K562 (cell line): Measurements from ENCODE around the gene ABT1. TPM values are rescaled to one million over a fixed set of nuclear protein-coding genes. Genes with fewer than 3 reads are reported as not detected.

Experiments used
- ARID1B ChIP-seq: fragments of 450-650 bp; IDR thresholded peaks from 2 replicates; pipeline ENCODE4 v1.6.1; 2016; ENCODE audit warnings: antibody characterized with exemption, mild to moderate bottlenecking, inconsistent platforms
- CREB5 ChIP-seq: fragments of 250-450 bp; sonication (Bioruptor Pico); IDR thresholded peaks from 2 replicates; pipeline ENCODE4 v1.5.0; 2020; ENCODE audit warnings: mild to moderate bottlenecking
- CSDE1 ChIP-seq, 2 experiments: fragments of 450-650 bp; IDR thresholded peaks; 2 replicates each; pipeline ENCODE4 v1.6.1; 2016; ENCODE audit warnings: mild to moderate bottlenecking in 1 of 2
- CXXC5 ChIP-seq: fragments of 250-450 bp; sonication (Bioruptor Pico); IDR thresholded peaks from 2 replicates; pipeline ENCODE4 v1.8.0; 2022; ENCODE audit warnings: inconsistent platforms, mild to moderate bottlenecking, moderate library complexity
- DDX20 ChIP-seq: fragments of 450-650 bp; IDR thresholded peaks from 2 replicates; pipeline ENCODE4 v1.6.1; 2016; ENCODE audit warnings: missing genetic modification characterization, low read depth, mild to moderate bottlenecking, missing compliant biosample characterization, moderate library complexity
- HNRNPUL1 ChIP-seq: fragments of 200-400 bp; formaldehyde crosslinking; IDR thresholded peaks from 2 replicates; pipeline ENCODE4 v1.6.1; 2017; ENCODE audit warnings: low read length
- JUNB ChIP-seq: fragments of 450-650 bp; formaldehyde crosslinking; conservative IDR thresholded peaks from 2 replicates; pipeline ENCODE4 v1.4.0; 2020; ENCODE audit warnings: mild to moderate bottlenecking
- PRMT5 ChIP-seq: sonication (generic); formaldehyde crosslinking; IDR thresholded peaks from 2 replicates; pipeline ENCODE4 v1.5.0; 2020; ENCODE audit warnings: missing genetic modification reagents
- SAP30 ChIP-seq: fragments of 200-600 bp; sonication (generic); IDR thresholded peaks from 2 replicates; pipeline ENCODE4 v1.6.1; 2012; ENCODE audit warnings: borderline replicate concordance, low read depth, mild to moderate bottlenecking, moderate library complexity, low read length, control low read depth, inconsistent platforms; ENCODE audit not compliant: insufficient read depth, poor library complexity, severe bottlenecking
- TRIM24 ChIP-seq, 2 experiments: fragments of 450-650 bp; IDR thresholded peaks; 2 replicates each; pipeline ENCODE4 v1.6.1; 2016
- TSHZ1 ChIP-seq: fragments of 250-450 bp; sonication (Bioruptor Pico); IDR thresholded peaks from 2 replicates; pipeline ENCODE4 v1.4.0; 2020; ENCODE audit warnings: mild to moderate bottlenecking, moderate library complexity
- ZBTB2 ChIP-seq: fragments of 450-650 bp; IDR thresholded peaks from 2 replicates; pipeline ENCODE4 v1.6.1; 2016; ENCODE audit warnings: antibody characterized with exemption
- ZBTB43 ChIP-seq: sonication (generic); formaldehyde crosslinking; IDR thresholded peaks from 2 replicates; pipeline ENCODE4 v1.8.0; 2023; ENCODE audit warnings: mild to moderate bottlenecking, missing genetic modification reagents
- ZNF140 ChIP-seq: fragments of 250-450 bp; sonication (Bioruptor Pico); IDR thresholded peaks from 2 replicates; pipeline ENCODE4 v1.8.0; 2021; ENCODE audit warnings: moderate library complexity, mild to moderate bottlenecking, inconsistent platforms
- ZNF146 ChIP-seq: IDR thresholded peaks from one replicate; pipeline ENCODE4 v1.6.1; 2018; ENCODE audit warnings: missing compliant biosample characterization; ENCODE audit not compliant: unreplicated experiment
- ZNF609 ChIP-seq: sonication (generic); formaldehyde crosslinking; IDR thresholded peaks from 2 replicates; pipeline ENCODE4 v1.8.1; 2023; ENCODE audit warnings: missing genetic modification reagents, mild to moderate bottlenecking, borderline replicate concordance
- polyA plus RNA-seq, 8 experiments: library from polyadenylated mRNA; depleted of rRNA in 4 of 8; stranded (reverse) in 5 of 8; unstranded in 3 of 8; fragments of >200 nt; fragmentation: Nextera tagmentation in 2 of 8; fragmentation: Illumina TruSeq in 1 of 8; extraction: Ambion mirVana in 2 of 8; extraction: Trizol in 1 of 8; gene quantifications; 2 replicates each; pipeline versions ENCODE4 v1.2.1 to v1.2.3, GENCODE V29; 2011 to 2014; ENCODE audit warnings: inconsistent platforms in 1 of 8, missing spikeins in 1 of 8
- total RNA-seq, 7 experiments: library from RNA; depleted of rRNA in 6 of 7; stranded (reverse); fragments of >200 nt in 6 of 7; fragmentation: Illumina TruSeq in 2 of 7; extraction: Trizol in 2 of 7; gene quantifications; 2 replicates each; pipeline versions ENCODE4 v1.2.1 to v1.2.3, GENCODE V29; 2011 to 2021; ENCODE audit warnings: low replicate concordance in 1 of 7

ABT1 gene
- total and polyA plus RNA-seq, 9 of the 15 experiments (the other 6 are each of a cell fraction or from before 2014, with no cell fraction given), result 8.8 to 52.7 (median 40.7) TPM

GRCh38 chr6:26575494-26575939, 21.2 kb upstream of the ABT1 start (continued):
- TF ChIP-seq CXXC5 (CRISPR knock-in tag) (peak; percentile 52), TSHZ1 (no peak), ZBTB2 (peak; percentile 74), CSDE1 (IDR thresholded peaks at IDR 0.05) (peak in 1 of 2 experiments; percentile 64; a peak in 1 of 4 replicates), ARID1B (no peak), ZNF140 (CRISPR knock-in tag) (no peak), SAP30 (no peak), ZBTB43 (CRISPR knock-in tag) (no peak), CREB5 (CRISPR knock-in tag) (no peak), PRMT5 (CRISPR knock-in tag) (no peak), HNRNPUL1 (no peak), JUNB (no peak), ZNF609 (CRISPR knock-in tag) (no peak), DDX20 (tag) (no peak), TRIM24 (IDR thresholded peaks at IDR 0.05) (no peak), ZNF146 (CRISPR knock-in tag) (no peak)
